HCT116 (cell line): ENCODE results near the gene PGK2. TPM values are rescaled to one million over a fixed set of nuclear protein-coding genes. Genes with fewer than 3 reads are reported as not detected.

ENCODE experiments used
- ATAC-seq: fragments of 200-7000 bp; cut with Tn5 transposase; 2 replicates; pipeline ENCODE4 v1.9.1; 2020; ENCODE audit warnings: mild to moderate bottlenecking, moderate library complexity
- BruUV-seq: library from RNA; stranded (reverse); fragments of 400-500 nt; replicated peaks from 2 replicates; lab custom pipeline; 2021; lab: Mats Ljungman, UMichigan
- CTCF ChIA-PET: fragments of 300-600 bp; sonication (Branson Sonifier 250); formaldehyde crosslinking; loops from one replicate; lab custom pipeline; 2021; ENCODE audit warnings: antibody characterized with exemption; lab: Charles Lee
- POLR2A ChIA-PET: fragments of 300-600, 350-600 bp; sonication (Branson Sonifier 250); formaldehyde crosslinking; loops from one replicate; lab custom pipeline; 2021; ENCODE audit warnings: antibody characterized with exemption; lab: Charles Lee
- RAD21 ChIA-PET, 2 experiments: fragments of 300-600 bp; sonication (Branson Sonifier 250); formaldehyde crosslinking; loops; one replicate each; lab custom pipeline; 2023; ENCODE audit warnings: low total read pairs in 2 of 2; ENCODE audit not compliant: uncharacterized antibody in 2 of 2, unreplicated experiment in 2 of 2, low non-redundant PET in 1 of 2; lab: Charles Lee
- DNase-seq: peaks from one replicate; pipeline ENCODE4 v3.0.0-alpha.2; 2010; ENCODE audit warnings: low read depth, low spot score
- H2AFZ ChIP-seq: fragments of 200-600 bp; shearing (Covaris generic), sonication (generic); 2 replicates; pipeline ENCODE4 v1.6.1; 2017; ENCODE audit warnings: low read depth, mixed run types, mixed read lengths, antibody characterized with exemption, low read length; ENCODE audit not compliant: poor library complexity, severe bottlenecking
- H3K27ac ChIP-seq: 2 replicates; pipeline ENCODE4 v1.5.1; 2012; ENCODE audit warnings: low read depth, low read length
- H3K27me3 ChIP-seq: fragments of 200-600 bp; sonication (generic); 2 replicates; pipeline ENCODE4 v1.6.1; 2016; ENCODE audit warnings: mixed run types, low read length, mixed read lengths; ENCODE audit not compliant: insufficient read depth
- H3K36me3 ChIP-seq, 2 experiments: fragments of 200-500 bp in 1 of 2; fragments of 200-600 bp in 1 of 2; sonication (Bioruptor generic) in 1 of 2; sonication (generic) in 1 of 2; 2 replicates each; pipeline versions ENCODE4 v1.5.1 to v1.6.1; 2014 to 2016; ENCODE audit warnings: low read length in 2 of 2, inconsistent platforms in 1 of 2, mixed read lengths in 1 of 2, mixed run types in 1 of 2; ENCODE audit not compliant: insufficient read depth in 2 of 2, control insufficient read depth in 1 of 2
- H3K4me1 ChIP-seq, 2 experiments: fragments of 200-600 bp in 1 of 2; sonication (generic) in 1 of 2; 2 replicates each; pipeline versions ENCODE4 v1.5.1 to v1.6.1; 2012 to 2017; ENCODE audit warnings: low read length in 2 of 2, inconsistent platforms in 1 of 2, mild to moderate bottlenecking in 1 of 2, mixed read lengths in 1 of 2, mixed run types in 1 of 2, moderate library complexity in 1 of 2; ENCODE audit not compliant: insufficient read depth in 2 of 2, control insufficient read depth in 1 of 2
- H3K4me2 ChIP-seq: fragments of 200-600 bp; sonication (generic); 2 replicates; pipeline ENCODE4 v1.6.1; 2017; ENCODE audit warnings: mixed run types, low read length, mixed read lengths
- H3K4me3 ChIP-seq, 2 experiments: fragments of 200-600 bp in 1 of 2; sonication (generic) in 1 of 2; replicated peaks in 1 of 2; 2 replicates each; pipeline ENCODE4 v1.5.1; 2011 to 2016; ENCODE audit warnings: low read length in 2 of 2, control low read depth in 1 of 2, low read depth in 1 of 2, mild to moderate bottlenecking in 1 of 2, mixed read lengths in 1 of 2, mixed run types in 1 of 2
- H3K79me2 ChIP-seq: fragments of 200-600 bp; sonication (generic); 2 replicates; pipeline ENCODE4 v1.6.1; 2017; ENCODE audit warnings: mild to moderate bottlenecking, mixed run types, low read length, moderate library complexity, mixed read lengths; ENCODE audit not compliant: insufficient read depth
- H3K9ac ChIP-seq: fragments of 200-600 bp; sonication (generic); 2 replicates; pipeline ENCODE4 v1.6.1; 2016; ENCODE audit warnings: low read length, mixed read lengths
- H3K9me2 ChIP-seq: fragments of 200-600 bp; sonication (generic), shearing (Covaris generic); 2 replicates; pipeline ENCODE4 v1.6.1; 2017; ENCODE audit warnings: mixed run types, mild to moderate bottlenecking, moderate library complexity; ENCODE audit not compliant: insufficient read depth
- H3K9me3 ChIP-seq, 2 experiments: fragments of 200-500 bp in 1 of 2; fragments of 200-600 bp in 1 of 2; sonication (Bioruptor generic) in 1 of 2; sonication (generic) in 1 of 2; 2 replicates each; pipeline ENCODE4 v1.6.1; 2014 to 2017; ENCODE audit warnings: low read length in 2 of 2, mixed read lengths in 2 of 2, inconsistent platforms in 1 of 2, low read depth in 1 of 2, mild to moderate bottlenecking in 1 of 2, mixed run types in 1 of 2, moderate library complexity in 1 of 2; ENCODE audit not compliant: control insufficient read depth in 1 of 2, insufficient read depth in 1 of 2
- H4K20me1 ChIP-seq: fragments of 200-600 bp; sonication (generic), shearing (Covaris generic); 2 replicates; pipeline ENCODE4 v1.6.1; 2017; ENCODE audit warnings: mixed run types, mild to moderate bottlenecking, moderate library complexity; ENCODE audit not compliant: insufficient read depth
- CEBPB ChIP-seq: IDR thresholded peaks from 2 replicates; pipeline ENCODE4 v1.6.1; 2012; ENCODE audit warnings: low read depth
- EGR1 ChIP-seq: IDR thresholded peaks from 2 replicates; pipeline ENCODE4 v1.6.1; 2012; ENCODE audit warnings: low read depth
- EZH2phosphoT487 ChIP-seq: fragments of 200-600 bp; IDR thresholded peaks from 2 replicates; pipeline ENCODE4 v1.6.1; 2018; ENCODE audit warnings: antibody characterized with exemption, borderline replicate concordance
- FOSL1 ChIP-seq: IDR thresholded peaks from 2 replicates; pipeline ENCODE4 v1.6.1; 2012; ENCODE audit warnings: low read depth
- JUND ChIP-seq: IDR thresholded peaks from 2 replicates; pipeline ENCODE4 v1.6.1; 2012
- POLR2A ChIP-seq: IDR thresholded peaks from 2 replicates; pipeline ENCODE4 v1.7.0; 2011; ENCODE audit warnings: borderline replicate concordance; ENCODE audit not compliant: insufficient read depth, insufficient read length; ENCODE audit errors: extremely low read depth
- SIN3A ChIP-seq: IDR thresholded peaks from 2 replicates; pipeline ENCODE4 v1.6.1; 2012; ENCODE audit warnings: low read depth
- SP1 ChIP-seq: IDR thresholded peaks from 2 replicates; pipeline ENCODE4 v1.6.1; 2012; ENCODE audit warnings: low read depth
- SRF ChIP-seq: IDR thresholded peaks from 2 replicates; pipeline ENCODE4 v1.6.1; 2012; ENCODE audit warnings: low read depth
- TCF7L2 ChIP-seq: IDR thresholded peaks from 2 replicates; pipeline ENCODE4 v1.7.0; 2011; ENCODE audit warnings: borderline replicate concordance, inconsistent platforms; ENCODE audit not compliant: insufficient read depth, insufficient read length; ENCODE audit errors: extremely low read depth
- YY1 ChIP-seq: IDR thresholded peaks from 2 replicates; pipeline ENCODE4 v1.6.1; 2011; ENCODE audit warnings: low read length, low read depth, moderate library complexity, mild to moderate bottlenecking; ENCODE audit not compliant: insufficient replicate concordance; ENCODE audit errors: extremely low read depth
- ZFX ChIP-seq: fragments of 450-650 bp; IDR thresholded peaks from 2 replicates; pipeline ENCODE4 v1.6.1; 2017
- intact Hi-C: fragments of 100-400 bp; cut with micrococcal nuclease; formaldehyde crosslinking; loops from 2 replicates; pipeline ENCODE4 v1.10.0; 2022
- total RNA-seq: library from RNA; stranded (reverse); gene quantifications from one replicate; pipeline ENCODE4 v1.2.1, GENCODE V29; 2021; ENCODE audit not compliant: unreplicated experiment
- TF ChIP-seq, protein P1 (sequence below): IDR thresholded peaks from 2 replicates; pipeline ENCODE4 v1.6.1; 2012
- TF ChIP-seq, protein P2 (sequence below), 3 experiments: fragments of 200-600 bp in 1 of 3; sonication (generic) in 1 of 3; IDR thresholded peaks in 2 of 3; conservative IDR thresholded peaks in 1 of 3; 2 replicates each; pipeline ENCODE4 v1.5.1; 2012 to 2017; ENCODE audit warnings: low read depth in 2 of 3, low read length in 2 of 3, antibody characterized with exemption in 1 of 3, borderline replicate concordance in 1 of 3, control low read depth in 1 of 3, mild to moderate bottlenecking in 1 of 3, mixed read lengths in 1 of 3, mixed run types in 1 of 3, moderate library complexity in 1 of 3; ENCODE audit not compliant: insufficient read depth in 1 of 3
- TF ChIP-seq, protein P3 (sequence below): IDR thresholded peaks from 2 replicates; pipeline ENCODE4 v1.6.1; 2011; ENCODE audit warnings: mild to moderate bottlenecking, low read length, moderate library complexity; ENCODE audit not compliant: insufficient replicate concordance; ENCODE audit errors: extremely low read depth

The PGK2 gene
- total RNA-seq, 1 experiment from 2014 or later = not detected

- intact Hi-C loops = no loop called here
- H3K9me2 ChIP-seq = no peaks in the 10 kb centered on the region
- H3K4me3 ChIP-seq = no peak overlapping the region
- H3K4me2 ChIP-seq = no peak overlapping the region
- no TSS peak for BruUV-seq
- H3K27ac ChIP-seq = no peak overlapping the region
- RAD21 ChIA-PET = no interaction called here
- ATAC-seq (no peak), DNase-seq (no peak)
- H3K9ac ChIP-seq = no peak overlapping the region
- H3K4me1 ChIP-seq = no peaks in the 10 kb centered on the region
- H3K9me3 ChIP-seq = no peaks in the 10 kb centered on the region
- TF ChIP-seq CEBPB = no peak
- TF ChIP-seq SP1 = no peak
- TF ChIP-seq ZFX = no peak
- TF ChIP-seq EGR1 = no peak
- TF ChIP-seq TCF7L2 = no peak
- TF ChIP-seq SRF = no peak
- TF ChIP-seq POLR2A = no peak
- no peak for TF ChIP-seq EZH2phosphoT487
- TF ChIP-seq, protein P1, sequence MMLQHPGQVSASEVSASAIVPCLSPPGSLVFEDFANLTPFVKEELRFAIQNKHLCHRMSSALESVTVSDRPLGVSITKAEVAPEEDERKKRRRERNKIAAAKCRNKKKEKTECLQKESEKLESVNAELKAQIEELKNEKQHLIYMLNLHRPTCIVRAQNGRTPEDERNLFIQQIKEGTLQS = no peak
- TF ChIP-seq JUND = no peak
- TF ChIP-seq FOSL1 = no peak
- no peak for TF ChIP-seq YY1
- TF ChIP-seq, protein P2, sequence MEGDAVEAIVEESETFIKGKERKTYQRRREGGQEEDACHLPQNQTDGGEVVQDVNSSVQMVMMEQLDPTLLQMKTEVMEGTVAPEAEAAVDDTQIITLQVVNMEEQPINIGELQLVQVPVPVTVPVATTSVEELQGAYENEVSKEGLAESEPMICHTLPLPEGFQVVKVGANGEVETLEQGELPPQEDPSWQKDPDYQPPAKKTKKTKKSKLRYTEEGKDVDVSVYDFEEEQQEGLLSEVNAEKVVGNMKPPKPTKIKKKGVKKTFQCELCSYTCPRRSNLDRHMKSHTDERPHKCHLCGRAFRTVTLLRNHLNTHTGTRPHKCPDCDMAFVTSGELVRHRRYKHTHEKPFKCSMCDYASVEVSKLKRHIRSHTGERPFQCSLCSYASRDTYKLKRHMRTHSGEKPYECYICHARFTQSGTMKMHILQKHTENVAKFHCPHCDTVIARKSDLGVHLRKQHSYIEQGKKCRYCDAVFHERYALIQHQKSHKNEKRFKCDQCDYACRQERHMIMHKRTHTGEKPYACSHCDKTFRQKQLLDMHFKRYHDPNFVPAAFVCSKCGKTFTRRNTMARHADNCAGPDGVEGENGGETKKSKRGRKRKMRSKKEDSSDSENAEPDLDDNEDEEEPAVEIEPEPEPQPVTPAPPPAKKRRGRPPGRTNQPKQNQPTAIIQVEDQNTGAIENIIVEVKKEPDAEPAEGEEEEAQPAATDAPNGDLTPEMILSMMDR (IDR thresholded peaks at IDR 0.05 in 2 of 3, conservative IDR thresholded peaks at IDR 0.05 in 1 of 3; ENCODE audit: borderline replicate concordance in 1 of 3, insufficient read depth in 1 of 3, low read depth in 2 of 3, low read length in 2 of 3) = no peak
- TF ChIP-seq, protein P3, sequence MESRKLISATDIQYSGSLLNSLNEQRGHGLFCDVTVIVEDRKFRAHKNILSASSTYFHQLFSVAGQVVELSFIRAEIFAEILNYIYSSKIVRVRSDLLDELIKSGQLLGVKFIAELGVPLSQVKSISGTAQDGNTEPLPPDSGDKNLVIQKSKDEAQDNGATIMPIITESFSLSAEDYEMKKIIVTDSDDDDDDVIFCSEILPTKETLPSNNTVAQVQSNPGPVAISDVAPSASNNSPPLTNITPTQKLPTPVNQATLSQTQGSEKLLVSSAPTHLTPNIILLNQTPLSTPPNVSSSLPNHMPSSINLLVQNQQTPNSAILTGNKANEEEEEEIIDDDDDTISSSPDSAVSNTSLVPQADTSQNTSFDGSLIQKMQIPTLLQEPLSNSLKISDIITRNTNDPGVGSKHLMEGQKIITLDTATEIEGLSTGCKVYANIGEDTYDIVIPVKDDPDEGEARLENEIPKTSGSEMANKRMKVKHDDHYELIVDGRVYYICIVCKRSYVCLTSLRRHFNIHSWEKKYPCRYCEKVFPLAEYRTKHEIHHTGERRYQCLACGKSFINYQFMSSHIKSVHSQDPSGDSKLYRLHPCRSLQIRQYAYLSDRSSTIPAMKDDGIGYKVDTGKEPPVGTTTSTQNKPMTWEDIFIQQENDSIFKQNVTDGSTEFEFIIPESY = no peak
- no peak for TF ChIP-seq SIN3A
- H2AFZ ChIP-seq = no peak overlapping the region
- H4K20me1 ChIP-seq = no peaks in the 10 kb centered on the region
- H3K79me2 ChIP-seq = no peaks in the 10 kb centered on the region
- CTCF ChIA-PET = no interaction called here
- no peaks in the 10 kb centered on the region for H3K27me3 ChIP-seq
- POLR2A ChIA-PET = no interaction called here
- no peaks in the 10 kb centered on the region for H3K36me3 ChIP-seq
Observed at GRCh38 chr6:49784272-49784671, 2.8 kb downstream of the PGK2 start.
